ENCODE data around the gene SLC25A11. TPM values are rescaled to one million over a fixed set of nuclear protein-coding genes. Genes with fewer than 3 reads are reported as not detected.

SLC25A11 gene
- total and polyA plus RNA-seq, 2 donors (not counting 1 experiment from before 2014, with no cell fraction given) = 32.3 to 44.4 TPM

- Histone ChIP-seq H3K4me2 (replicated peaks; ENCODE audit: low read depth, low read length, poor library complexity, severe bottlenecking) (no peak overlapping the region), H3K27me3 (replicated peaks in 1 of 4; ENCODE audit: control extremely low read depth in 1 of 4, control insufficient read depth in 3 of 4, insufficient read depth in 4 of 4, low read length in 3 of 4) (no peaks in the 10 kb centered on the region), H3K4me1 (ENCODE audit: control insufficient read depth in 2 of 2, insufficient read depth in 2 of 2, low read length in 2 of 2) (no peaks in the 10 kb centered on the region), H3K4me3 (ENCODE audit: control extremely low read depth in 1 of 5, extremely low read depth in 1 of 5, insufficient read depth in 1 of 5, low read depth in 2 of 5, low read length in 4 of 5) (no peak overlapping the region), H3K9ac (ENCODE audit: low read length) (no peak overlapping the region), H3K36me3 (replicated peaks in 1 of 2; ENCODE audit: control extremely low read depth in 1 of 2, control insufficient read depth in 1 of 2, extremely low read depth in 1 of 2, insufficient read depth in 2 of 2, low read length in 1 of 2) (peaks cover 0 to 21% of the 10 kb centered on the region in 2 experiments), H3K9me3 (ENCODE audit: control extremely low read depth in 1 of 3, control insufficient read depth in 2 of 3, insufficient read depth in 1 of 3, low read length in 2 of 3) (no peaks in the 10 kb centered on the region), H3K79me2 (ENCODE audit: control insufficient read depth, insufficient read depth, low read length) (no peaks in the 10 kb centered on the region), H4K20me1 (ENCODE audit: control insufficient read depth, insufficient read depth, low read length, poor library complexity, severe bottlenecking) (no peaks in the 10 kb centered on the region), H2AFZ (ENCODE audit: insufficient read depth, low read depth, low read length, poor library complexity, severe bottlenecking) (no peak overlapping the region), H3K27ac (ENCODE audit: low read length in 2 of 2) (no peak overlapping the region)
- POLR2A ChIA-PET = no interaction called here
- CTCF ChIA-PET = interaction anchor here (1.4 to 2.9 kb wide), 2 partner anchors 12 to 50 kb away, joined by 4 to 13 read pairs; partner anchors contain the start of gene PFN1
- Mint-ChIP-seq H3K27me3 (no peaks in the 10 kb centered on the region), H3K27ac (no peak overlapping the region), H3K4me3 (no peak overlapping the region), H3K4me1 (no peaks in the 10 kb centered on the region), H3K9me3 (ENCODE audit: insufficient read depth) (no peaks in the 10 kb centered on the region)
- no peak for ATAC-seq (ENCODE audit: low read depth)
- WGBS (ENCODE audit: insufficient coverage) = 98% methylated on average over 13 of the region's 18 CpGs
- no peak for DNase-seq
- TF ChIP-seq EZH2 (IDR thresholded peaks at IDR 0.05; ENCODE audit: borderline replicate concordance, insufficient read depth, low read depth, low read length, poor library complexity, severe bottlenecking) = no peak
- no peak for TF ChIP-seq CTCF (IDR thresholded peaks at IDR 0.05)
- intact Hi-C loops (cut with micrococcal nuclease) = no loop called here
These were observed 19.6 kb upstream of the SLC25A11 start for GRCh38 chr17:4959261-4959965.

- H4K20me1 ChIP-seq (ENCODE audit: control insufficient read depth, insufficient read depth, low read length, poor library complexity, severe bottlenecking) = no peaks in the 10 kb centered on the region
- TF ChIP-seq EZH2 (IDR thresholded peaks at IDR 0.05; ENCODE audit: borderline replicate concordance, insufficient read depth, low read depth, low read length, poor library complexity, severe bottlenecking) = no peak
- no peak for TF ChIP-seq CTCF (IDR thresholded peaks at IDR 0.05)
- intact Hi-C loops (cut with micrococcal nuclease) = no loop called here
- no peak overlapping the region for H3K4me2 ChIP-seq (replicated peaks; ENCODE audit: low read depth, low read length, poor library complexity, severe bottlenecking)
- H3K9me3 ChIP-seq (ENCODE audit: control extremely low read depth in 1 of 3, control insufficient read depth in 2 of 3, insufficient read depth in 1 of 3, low read length in 2 of 3) = no peaks in the 10 kb centered on the region
- ChIA-PET CTCF (interaction anchor here (1.4 to 2.9 kb wide), 3 partner anchors 10 to 55 kb away, joined by 4 to 13 read pairs (median 6); partner anchors contain the start of genes CHRNE and PFN1), POLR2A (no interaction called here)
- H3K27ac ChIP-seq (ENCODE audit: low read length in 2 of 2) = no peak overlapping the region
- H3K4me1 ChIP-seq (ENCODE audit: control insufficient read depth in 2 of 2, insufficient read depth in 2 of 2, low read length in 2 of 2) = no peaks in the 10 kb centered on the region
- ATAC-seq (ENCODE audit: low read depth) (no peak), DNase-seq (no peak)
- no peak overlapping the region for H3K27ac Mint-ChIP-seq
- H3K27me3 Mint-ChIP-seq = no peaks in the 10 kb centered on the region
- H3K36me3 ChIP-seq (replicated peaks in 1 of 2; ENCODE audit: control extremely low read depth in 1 of 2, control insufficient read depth in 1 of 2, extremely low read depth in 1 of 2, insufficient read depth in 2 of 2, low read length in 1 of 2) = peaks cover 0 to 21% of the 10 kb centered on the region in 2 experiments
- H3K27me3 ChIP-seq (replicated peaks in 1 of 4; ENCODE audit: control extremely low read depth in 1 of 4, control insufficient read depth in 3 of 4, insufficient read depth in 4 of 4, low read length in 3 of 4) = no peaks in the 10 kb centered on the region
- H2AFZ ChIP-seq (ENCODE audit: insufficient read depth, low read depth, low read length, poor library complexity, severe bottlenecking) = no peak overlapping the region
- no peaks in the 10 kb centered on the region for H3K4me1 Mint-ChIP-seq
- no peaks in the 10 kb centered on the region for H3K9me3 Mint-ChIP-seq (ENCODE audit: insufficient read depth)
- no peak overlapping the region for H3K4me3 ChIP-seq (ENCODE audit: control extremely low read depth in 1 of 5, extremely low read depth in 1 of 5, insufficient read depth in 1 of 5, low read depth in 2 of 5, low read length in 4 of 5)
- no peak overlapping the region for H3K4me3 Mint-ChIP-seq
- 41% methylated on average over 3 of the region's 3 CpGs for WGBS (ENCODE audit: insufficient coverage)
- no peaks in the 10 kb centered on the region for H3K79me2 ChIP-seq (ENCODE audit: control insufficient read depth, insufficient read depth, low read length)
- no peak overlapping the region for H3K9ac ChIP-seq (ENCODE audit: low read length)
These were observed 18.3 kb upstream of the SLC25A11 start for GRCh38 chr17:4958102-4958501.

All from B cell (primary cell).